Dedifferentiated amniotic fluid mesenchymal stem cell (primary cell): ENCODE measurements around the gene AFDN.

Experiments
- DNase-seq: peaks from one replicate; pipeline ENCODE4 v3.0.0-alpha.2; 2016; ENCODE audit errors: extremely low spot score

The AFDN gene

DNA sequence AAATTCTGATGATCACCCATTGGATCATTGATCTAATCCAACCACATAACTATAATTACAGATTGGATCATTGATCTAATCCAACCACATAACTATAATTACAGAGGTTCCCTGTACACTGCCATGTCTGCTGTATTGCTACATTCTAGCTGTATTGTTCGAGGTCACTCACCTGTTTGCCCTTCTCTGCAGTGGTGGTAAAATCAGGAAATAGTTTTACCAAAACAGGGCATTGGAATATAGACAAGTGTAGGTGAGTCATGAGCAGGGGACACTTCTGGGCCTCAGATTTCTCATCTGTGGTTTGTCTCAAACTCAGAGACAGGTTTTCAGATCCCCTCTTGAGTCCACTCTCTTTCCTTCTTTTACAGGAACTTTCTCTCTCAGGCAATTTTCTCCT lies 9.0 kb upstream of the AFDN start:
- no peak for DNase-seq

DNA sequence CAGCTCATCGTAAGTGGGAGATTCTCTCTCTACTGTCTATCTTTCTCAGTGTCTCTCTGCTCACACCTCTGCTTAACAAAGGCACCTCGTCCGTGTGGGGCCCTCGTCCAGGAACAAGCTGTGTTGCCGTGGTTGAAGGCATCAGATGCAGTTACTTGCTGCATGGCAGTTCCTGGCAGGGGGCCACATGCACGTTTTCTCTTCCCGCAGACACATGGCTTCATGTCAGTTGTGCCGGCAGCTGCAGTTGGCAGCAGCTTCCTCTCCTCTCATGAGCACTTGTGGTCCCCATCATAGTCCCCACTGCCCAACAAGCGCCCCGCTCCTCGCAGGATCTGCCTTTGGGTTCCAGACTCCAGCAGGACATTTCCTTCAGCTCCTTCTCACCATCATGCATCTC lies 7.1 kb upstream of the AFDN start:
- DNase-seq: no peak

DNA sequence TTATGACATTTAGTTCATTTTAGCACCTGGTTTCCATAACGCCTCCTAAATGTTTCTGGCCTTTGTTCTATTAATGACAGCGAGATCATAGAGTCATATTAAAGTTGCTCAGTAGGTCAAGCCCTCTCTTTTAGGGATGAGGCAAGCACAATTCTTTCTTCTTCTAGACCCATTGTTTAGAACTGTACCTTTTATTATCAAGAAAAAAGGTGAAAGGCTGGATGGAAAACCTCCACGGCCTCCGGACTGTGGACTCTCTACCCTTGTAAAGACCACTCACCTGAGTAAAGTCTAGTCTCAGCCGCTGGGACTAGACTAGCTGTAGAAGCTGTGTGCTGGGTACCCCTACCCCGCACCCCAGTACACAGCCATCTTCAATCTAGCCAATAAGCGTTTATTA lies 6.0 kb upstream of the AFDN start:
- DNase-seq: no peak

DNA sequence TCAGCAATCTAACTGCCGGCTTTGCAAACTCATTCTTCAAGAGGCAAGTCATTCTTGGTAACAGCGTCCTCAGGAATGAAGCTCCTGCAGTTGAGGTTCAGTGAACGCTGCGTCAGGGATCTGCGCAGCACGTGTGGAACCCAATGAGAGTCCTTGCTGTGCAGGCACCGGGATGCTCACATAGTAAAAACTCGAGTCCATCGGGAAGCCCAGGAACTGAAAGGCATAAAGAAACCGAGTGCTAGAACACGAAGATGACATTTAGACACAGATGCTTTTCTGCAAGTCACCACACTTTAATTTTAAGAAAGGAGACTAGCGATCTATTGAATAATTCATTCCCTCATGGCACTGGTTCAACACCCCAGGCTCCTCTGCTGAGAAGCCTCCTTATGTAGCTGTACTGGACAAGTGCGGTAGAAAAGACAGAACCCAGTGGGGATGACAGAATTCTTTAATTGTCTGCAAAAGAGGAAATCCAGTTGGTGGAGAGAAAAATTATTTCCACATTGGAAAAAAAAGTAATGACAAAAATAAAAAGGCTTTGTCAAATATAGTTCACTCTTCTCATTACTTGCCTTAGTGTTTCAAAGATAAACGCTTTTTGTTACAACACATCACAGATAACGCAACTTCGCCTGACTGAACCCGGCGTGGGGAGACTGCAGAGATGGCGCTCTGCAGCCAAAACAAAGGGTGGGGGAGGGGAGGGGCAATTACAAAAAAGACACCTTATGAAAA lies 1.9 kb upstream of the AFDN start:
- DNase-seq: peak; percentile 26

DNA sequence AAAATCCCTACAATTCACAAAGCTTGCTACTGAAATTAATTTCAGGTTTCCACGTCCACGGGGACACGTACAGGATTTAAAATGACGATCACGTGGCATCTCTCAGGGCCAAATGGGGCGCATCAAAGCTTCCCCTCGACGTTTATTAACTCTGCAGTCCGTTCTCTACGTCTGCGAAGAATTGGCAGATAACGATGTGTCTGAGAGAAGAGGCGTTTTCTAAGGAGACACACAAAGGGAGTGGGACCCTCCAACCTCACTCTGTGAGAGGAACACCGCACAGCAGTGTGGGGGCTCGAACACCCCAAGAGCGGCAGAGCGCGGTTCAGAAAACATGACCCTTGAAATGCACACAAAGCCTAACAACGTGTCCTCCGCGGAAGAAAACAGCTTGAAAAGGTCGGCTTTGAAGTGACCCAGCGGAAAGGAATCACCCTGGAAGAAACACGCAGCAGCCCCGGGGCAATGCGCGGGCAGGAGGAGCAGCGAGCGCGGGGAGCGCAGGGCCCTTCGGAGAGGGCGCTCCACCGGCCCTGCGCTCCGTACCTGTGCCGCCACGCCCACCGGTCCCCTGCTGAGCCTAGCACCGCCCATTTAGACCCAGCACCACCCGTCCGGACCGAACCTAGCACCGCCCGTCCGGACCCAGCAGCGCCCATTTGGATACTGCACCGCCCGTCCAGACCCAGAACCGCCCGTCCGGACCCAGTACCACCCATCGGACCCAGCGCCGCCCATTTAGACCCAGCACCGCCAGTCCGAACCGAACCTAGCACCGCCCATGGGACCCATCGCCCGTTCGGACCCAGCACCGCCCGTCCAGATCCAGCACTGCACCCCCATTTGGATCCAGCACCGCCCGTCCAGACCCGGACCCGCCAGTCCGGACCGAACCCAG lies 1.1 kb upstream of the AFDN start:
- DNase-seq: no peak

DNA sequence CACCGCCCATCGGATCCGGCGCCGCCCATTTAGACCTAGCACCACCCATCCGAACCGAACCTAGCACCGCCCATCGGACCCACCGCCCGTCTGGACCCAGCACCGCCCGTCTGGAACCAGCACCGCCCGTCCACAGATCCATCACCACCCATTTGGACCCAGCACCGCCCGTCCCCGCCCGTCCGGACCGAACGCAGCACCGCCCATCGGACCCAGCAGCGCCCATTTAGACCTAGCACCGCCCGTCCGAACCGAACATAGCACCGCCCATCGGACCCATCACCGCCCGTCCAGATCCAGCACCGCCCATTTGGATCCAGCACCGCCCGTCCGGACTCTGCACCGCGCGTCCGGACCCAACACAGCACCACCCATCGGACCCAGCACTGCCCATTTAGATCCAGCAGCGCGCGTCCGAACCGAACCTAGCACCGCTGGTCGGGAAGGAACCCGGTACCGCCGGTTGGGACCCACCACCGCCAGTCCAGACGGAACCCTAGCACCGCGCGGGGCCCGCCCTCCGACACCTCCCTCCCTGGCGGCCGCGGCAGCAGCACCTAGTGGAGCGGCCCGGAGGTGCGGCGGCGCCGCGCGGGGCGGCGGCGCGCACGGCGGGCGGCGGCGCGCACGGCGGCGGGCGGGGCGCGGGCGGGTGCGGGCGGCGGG lies 348 bp upstream of the AFDN start:
- no peak for DNase-seq

DNA sequence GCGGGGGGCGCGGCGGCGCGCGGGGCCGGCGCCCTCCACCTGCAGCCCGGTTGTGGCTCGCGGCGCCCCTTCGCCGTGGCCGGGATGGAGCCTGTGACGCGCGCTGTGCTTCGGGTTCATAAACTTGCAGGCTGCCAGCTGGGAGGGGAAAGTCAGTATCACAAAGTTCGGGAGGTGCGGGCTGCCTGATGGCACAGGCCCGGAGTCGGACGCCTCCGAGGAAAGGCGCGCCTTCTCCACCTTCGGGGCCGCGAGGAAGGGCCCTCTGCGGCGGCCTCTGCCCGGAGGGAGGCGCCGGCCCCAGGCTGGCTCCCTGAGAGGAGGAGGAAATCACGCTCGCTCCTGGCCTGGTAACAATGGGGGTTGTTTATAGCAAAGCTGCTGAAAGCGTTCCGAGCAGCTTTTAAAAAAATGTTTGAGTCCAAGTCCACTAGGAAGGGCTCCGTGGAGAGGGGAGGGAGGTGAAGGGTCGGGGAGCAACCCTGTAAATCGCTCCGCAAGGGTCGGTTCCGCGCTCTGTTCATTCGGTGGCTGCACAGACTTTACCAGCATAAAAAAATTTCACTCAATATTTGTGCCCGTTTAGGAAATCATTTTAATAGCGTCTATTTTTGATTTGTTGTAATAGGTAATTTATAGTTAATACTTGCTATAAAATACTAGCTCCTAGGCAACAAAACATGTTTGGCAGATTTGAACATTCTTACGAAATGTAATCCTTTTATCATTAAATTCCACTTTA lies 1.0 kb downstream of the AFDN start:
- peak; percentile 24 for DNase-seq

DNA sequence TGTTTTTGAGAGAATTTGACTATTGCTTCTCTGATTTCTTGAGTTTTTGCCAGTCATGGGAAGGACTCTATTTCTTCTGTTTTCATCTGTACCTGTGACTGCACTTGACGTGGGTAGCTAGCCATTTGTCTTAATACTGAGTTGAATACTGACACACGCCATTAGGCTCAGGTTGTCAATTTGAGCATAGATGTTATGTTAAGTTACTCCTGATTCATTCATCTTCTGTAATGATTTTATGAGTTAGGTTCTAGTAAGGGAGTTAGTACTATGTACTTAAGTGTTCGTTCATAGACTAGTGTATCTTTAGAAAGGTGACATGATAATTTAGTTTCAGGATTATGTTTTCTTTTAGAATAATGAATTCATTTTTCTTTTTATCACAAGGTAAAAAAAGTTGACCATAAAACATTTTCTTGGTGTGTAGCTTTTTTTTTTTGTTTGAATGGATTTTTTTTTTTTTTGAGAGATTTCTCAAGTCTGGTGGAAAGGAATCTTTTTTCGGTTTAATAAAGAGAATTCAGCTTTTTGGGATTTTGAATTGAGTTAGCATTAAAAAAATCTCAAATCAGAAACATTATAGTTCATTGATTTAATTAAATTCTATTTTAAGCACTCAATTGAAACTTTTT lies 1.7 kb downstream of the AFDN start:
- DNase-seq: no peak

DNA sequence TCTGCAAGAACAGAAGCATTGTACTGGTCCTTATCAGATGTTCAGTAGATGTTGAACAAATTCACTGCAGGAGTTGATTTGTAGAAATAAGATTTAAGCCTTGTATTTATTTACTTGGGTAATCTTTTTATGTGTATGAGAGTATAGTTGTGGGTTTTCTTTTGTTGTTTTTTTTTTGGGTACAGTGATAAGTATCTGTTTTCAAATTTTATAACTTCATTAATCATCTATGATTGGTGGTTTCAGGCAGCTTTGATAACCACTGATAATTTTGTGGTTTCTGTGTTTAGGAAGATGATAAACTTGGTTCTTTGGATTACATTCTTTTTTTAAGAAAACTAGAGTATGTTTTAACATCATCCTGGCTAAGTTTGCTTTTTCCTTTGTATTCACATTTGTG lies 2.8 kb downstream of the AFDN start:
- DNase-seq: no peak

DNA sequence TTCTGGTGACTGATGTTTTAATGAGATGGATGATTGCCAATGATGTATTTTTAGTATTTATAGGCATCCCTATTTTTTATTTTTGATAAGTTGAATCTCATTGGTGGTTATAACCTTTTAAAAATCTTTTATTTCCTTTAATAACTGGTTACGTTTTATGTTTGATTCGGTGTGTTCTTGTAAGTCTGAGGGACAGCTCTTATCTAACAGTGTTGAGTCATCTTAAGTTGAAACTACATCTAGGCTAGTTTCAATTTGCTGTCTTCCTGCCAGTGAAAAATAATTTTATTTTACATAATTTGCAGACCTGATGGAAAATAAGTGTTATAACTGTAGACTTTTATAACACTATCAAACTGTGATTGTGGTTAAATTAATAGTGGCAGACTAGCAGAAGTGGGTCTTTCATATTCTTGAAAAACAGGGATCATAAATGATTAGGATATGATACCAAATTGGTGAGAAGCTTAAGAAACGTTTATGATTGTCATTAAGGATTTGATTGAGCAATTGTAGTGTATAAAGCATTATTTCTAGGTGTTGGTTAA lies 4.6 kb downstream of the AFDN start:
- no peak for DNase-seq

DNA sequence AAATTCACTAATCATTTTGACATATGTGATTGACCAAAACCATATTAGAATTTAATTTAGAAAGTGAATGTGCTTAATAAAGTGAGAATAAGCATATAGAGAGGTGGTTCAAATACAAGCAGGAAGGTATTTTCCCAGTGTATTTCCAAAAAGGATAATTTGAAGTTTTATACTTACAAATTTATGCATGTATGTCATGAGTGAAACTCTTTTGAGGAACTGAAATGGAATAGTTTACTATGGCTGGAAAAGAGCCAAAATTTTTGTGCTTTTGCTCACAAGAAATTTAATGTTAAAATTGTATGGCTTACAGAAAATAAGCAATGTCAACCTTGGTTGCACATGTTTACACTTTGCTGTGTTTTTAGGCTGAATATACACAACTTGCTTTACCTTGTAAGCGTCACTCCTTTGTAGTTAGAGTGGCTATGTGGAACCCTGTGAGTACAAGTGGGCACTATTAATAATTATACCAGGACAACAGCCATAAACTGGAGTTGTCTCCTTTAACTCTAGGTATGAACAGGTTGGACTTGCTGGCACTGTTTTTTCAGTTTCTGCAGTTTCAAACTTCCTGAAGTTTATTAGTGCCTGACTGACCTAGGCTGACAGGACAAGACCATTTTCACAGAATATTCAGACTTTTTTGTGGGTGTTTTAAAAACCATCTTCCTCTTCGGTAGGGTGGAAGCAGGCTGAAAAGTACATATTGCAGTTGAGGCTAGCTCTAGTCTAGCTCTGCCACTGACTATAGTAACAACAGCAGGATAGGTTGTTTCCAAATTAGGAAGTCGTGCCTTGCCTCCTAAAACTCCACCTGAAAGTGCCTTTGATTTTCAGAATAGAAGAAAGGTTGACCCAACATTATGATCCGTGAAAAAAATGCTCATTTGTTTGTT lies 6.0 kb downstream of the AFDN start:
- no peak for DNase-seq

DNA sequence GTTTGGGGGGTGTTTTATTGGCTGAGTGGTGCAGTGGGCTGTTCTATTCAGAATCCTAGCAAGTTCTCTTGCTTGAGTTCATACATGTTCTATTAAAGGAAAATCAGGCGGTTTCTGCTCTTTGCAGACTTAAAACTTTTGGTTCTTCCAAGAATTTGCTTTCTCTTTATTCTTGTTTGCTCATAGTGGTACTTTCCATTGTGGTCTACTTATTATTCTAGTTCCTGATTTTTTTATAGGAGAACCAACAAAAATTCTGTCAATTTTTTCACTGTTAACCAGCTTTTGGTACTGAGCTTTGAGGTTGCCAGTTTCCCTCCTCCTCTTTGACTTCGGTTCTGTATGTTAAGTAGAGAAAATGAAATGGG lies 6.7 kb downstream of the AFDN start:
- no peak for DNase-seq

DNA sequence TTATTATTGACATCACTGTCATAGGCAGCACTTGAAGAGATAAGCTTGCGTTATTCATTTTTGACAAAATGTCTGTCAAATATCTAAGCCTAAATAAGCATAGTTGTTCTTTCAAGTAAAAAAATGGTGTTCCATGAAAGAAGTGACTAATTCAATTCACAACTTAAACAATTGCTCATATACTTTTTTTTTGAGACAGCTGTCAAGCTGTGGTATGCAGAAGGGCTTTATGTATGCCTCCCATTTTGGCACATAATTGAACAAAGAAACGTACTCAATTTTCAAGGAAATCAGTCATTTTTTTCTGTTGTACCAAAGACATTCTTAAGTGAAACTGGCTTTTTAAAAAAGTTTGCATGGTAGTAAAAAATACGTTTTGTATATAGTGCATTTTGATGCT lies 8.5 kb downstream of the AFDN start:
- DNase-seq: no peak

DNA sequence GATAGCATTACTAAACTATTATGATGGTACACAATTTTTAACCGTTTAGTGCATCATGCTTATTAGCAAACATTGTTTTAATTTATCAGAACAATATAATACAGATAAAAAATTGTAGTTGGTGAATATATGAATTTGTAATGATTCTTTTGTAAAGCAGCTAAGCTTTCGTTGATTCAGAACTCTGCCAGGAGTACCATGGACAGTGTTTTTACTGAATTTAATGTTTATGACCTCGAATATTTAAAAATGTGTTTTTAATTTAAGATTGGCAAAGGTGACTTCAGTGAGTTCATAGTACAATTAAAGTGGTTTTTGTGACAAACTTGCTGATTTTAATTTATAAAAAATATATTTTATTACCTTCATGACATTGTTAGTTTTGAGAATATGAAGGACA lies 10.0 kb downstream of the AFDN start:
- DNase-seq: no peak

DNA sequence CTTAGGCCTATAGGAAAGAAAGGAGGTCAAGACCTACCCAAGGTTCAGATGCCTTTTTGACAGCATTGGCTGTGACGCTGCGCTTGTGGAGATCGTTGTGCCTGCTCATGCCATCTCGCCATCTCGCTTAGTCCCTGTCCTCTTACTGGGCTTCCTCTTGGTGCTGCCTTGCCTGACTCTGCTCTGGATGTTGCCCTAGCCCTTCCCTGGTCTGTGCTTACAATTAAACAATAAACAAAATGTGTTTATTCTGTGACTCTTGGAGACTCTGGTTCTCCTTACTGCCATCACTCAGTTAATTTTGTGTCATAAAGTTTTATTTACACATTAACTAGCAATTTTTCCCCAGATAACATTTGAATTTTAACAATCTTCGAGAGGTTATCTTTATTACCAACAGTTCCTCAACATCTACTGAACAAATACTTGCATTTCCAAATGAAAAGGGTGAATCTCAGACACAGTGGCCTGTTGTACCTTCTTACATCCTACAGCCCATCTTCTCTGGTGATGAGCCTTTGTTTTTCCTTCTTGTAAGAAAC lies 11.6 kb downstream of the AFDN start:
- no peak for DNase-seq

DNA sequence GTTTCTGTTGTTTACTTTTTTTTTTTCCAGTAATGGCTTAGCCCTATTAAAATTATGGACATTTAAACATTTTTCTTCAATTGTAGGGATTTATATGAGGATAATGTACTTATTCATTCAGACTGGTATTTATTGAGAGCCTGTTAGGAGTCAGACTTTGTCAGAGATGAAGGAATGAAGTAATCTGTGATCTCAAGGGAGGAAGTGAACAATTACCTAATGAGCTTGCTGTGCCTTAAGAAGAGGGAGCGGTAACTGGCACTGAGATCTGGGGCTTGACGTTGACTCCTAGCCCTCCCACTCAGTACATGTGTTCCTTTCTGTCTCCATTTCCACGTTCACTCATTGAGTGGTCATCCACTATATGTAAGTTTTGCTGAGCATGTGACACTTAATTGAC lies 12.6 kb downstream of the AFDN start:
- DNase-seq: no peak

DNA sequence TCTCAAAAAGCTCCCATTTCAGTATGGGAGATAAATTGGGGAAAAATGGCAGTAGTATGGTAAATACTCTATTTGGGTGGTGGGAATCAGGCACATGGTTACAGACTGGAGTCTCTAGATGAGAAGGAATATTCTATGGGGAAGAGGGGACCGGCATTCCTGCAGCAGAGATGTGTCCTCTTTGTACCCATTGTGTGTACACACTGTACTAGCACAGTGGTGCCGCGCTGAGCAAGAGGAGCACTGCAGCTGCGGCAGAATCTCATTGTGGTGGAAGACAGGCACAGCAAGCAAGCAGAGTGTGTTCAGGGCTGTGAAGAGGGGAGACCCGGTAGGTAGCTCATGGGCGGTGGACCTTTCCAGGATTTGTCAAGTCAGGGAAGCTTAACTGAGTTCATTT lies 13.0 kb downstream of the AFDN start:
- no peak for DNase-seq

DNA sequence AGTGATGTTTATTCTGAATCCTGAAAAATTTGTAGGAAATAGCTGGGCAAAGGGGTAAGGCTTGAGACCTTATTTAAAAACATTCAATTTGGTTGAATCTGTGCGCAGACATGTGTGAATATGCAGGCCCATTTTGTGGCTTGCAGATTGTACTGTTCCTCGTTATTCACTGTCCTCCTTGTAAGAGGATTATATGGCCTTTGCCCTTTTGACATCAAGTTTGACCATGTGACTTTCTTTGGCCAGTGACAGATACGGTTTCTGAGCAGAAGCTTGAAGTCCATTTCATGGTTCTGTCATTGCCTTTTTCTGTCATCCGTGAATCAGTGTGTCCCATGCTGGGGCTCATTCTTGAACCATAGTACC lies 13.4 kb downstream of the AFDN start:
- DNase-seq: no peak

DNA sequence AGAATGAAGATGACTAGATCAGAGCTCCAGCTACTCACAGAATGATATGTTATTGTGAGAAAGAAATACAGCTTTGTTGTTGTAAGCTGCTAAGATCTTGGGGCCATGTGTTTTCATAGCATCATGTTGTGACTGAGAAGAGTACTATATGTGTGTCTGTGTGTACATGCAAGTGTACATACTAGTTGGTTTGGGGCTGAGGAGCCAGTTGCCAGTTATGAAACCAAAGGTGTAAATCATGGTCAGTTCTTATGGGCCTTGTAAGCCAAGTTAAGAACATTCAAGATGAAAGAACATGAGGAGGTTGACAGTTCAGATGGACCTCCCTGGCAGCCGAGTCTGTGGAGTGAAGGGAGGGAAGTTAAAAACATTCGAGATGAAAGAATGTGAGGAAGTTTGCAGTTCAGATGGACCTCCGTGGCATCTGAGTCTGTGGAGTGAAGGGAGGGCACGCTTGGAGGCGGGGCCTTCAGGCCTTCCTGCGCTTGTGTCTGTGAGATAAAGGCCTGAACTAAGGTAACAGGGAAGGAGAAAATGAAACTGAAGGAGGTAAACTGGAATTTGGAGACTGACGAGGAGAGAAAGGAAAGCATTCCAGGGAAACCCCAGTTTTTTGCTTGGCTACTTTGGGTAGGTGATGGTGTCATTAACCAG lies 13.9 kb downstream of the AFDN start:
- DNase-seq: no peak

DNA sequence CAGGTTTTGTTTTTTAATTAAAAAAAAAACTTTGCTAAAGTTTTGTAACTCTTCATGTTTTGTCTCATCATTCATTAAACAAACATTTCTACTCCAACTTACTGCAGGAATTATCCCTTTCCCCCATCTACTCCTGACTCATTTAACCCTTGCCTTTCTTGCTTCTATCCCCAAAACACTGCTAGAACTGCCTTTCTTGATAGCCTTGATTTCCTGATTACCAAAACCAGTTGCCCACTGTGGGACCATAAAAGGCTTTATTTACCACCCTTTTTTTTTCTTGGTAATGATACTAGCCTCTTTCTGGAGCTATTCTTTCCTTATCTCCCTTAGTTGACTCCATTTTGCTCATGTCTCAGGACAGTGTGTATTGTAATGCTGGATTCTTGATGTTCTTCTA lies 15.3 kb downstream of the AFDN start:
- DNase-seq: no peak
